GM21529 (cell line): ENCODE measurements around the gene SLC36A2.
"Not testable (repeated sequence)": the region's sequence is repeated elsewhere in the genome, so short reads cannot be mapped to it uniquely, and the experiment has no call there.

ENCODE experiments used
- ATAC-seq: cut with Tn5 transposase; IDR thresholded peaks from one replicate; pipeline ENCODE4 v1.9.1; 2021; ENCODE audit not compliant: unreplicated experiment

The SLC36A2 gene

GRCh38 chr5:151327585-151327984 lies 19.8 kb downstream of the SLC36A2 start:
- ATAC-seq: no peak

DNA sequence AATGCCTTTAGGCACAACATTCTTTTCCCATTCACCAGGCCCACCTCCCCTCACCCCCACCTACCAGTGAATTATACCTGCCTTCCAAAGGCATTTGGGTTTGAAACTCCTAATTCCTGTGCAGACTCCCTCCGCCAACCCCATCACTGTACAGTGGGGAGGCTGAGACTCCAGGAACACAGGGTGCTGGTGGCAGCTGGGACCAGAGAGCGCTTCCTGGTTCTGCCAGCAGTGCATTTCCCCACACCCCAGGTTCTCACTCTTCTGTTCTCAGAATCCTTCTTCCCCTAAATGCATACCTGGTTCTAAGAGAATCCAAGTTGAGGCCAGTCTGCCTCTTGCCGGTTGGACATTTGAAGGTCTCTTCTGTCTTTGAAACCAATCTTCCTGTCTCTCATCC lies 21.1 kb downstream of the SLC36A2 start:
- no peak for ATAC-seq

DNA sequence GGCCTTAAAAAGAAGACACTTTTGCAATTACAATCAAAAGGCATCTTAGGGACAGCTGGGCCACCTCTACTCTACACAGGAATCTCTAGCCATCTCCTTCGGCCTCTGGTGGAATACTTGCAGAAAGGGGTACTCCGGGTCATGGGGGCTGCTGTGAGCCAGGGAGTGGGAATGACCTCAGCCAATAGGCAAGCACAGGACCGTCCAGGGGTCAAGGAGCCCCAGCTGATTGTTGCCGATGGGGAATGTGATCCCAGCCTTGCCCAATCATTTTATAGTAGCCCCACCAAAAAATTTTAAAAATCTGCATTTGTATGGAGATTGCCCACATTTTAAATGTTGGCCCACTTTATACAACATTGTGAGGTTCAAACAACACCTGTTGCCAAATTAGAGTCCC lies 26.9 kb downstream of the SLC36A2 start:
- no peak for ATAC-seq

DNA sequence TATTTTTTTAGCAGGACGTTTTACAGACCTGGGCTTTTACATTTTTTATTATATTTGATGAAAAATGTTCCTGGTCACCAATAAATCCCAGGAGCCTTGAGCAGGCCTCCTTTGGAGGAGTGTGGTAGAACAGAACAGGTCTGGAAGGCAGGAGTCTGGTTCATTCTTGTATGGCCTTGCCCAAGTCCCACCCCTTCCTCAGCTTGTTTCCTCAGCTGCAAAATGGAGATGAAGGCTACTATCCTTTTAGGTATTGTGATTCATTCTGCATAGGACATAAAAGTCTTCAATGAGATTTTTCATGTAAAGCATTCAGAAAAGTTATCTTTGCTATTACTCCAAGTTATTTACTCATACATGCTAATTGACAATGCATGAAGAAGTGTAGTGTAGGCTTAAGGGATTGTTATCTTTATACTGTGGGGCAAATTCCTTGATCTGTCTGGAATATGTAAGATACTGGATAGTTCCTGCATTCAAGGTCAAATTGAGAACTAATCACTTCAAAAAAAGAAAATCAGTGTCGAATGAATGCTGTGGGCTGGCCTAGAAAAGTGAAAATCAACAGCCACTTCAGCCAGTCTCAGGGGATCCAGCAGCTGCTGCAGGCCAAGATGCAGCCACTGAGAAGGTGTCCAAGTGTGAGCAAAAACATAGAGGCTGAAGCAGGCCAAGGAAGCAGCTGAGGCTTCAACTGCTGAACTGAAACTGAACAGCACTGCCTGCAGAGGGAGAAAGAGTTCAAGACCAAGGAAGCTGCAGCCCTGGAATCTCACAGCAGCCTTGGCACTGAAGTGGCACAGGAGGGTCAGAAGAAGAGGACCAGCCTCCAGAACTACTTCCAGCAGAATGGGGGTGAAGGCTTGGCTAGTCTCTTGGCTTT lies 28.3 kb downstream of the SLC36A2 start:
- ATAC-seq: peak; percentile 82

DNA sequence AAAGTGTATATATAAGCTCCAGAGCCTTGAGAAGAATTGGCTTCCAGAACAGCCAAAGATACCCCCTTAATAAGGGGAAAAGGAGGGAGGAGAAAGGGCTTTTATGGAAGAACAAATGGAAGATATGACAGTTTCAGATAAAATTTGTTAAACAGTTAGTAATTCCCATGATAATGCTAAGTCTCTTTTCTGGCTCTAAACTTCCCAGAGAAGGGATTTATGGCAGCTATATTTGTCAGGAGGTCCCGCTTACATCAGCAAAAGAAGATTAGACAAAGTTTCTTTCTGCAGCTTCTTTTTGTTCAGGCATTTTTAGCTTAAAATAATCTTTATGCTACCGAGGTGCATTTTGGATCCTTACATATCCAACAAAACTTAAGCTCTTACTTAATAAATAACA lies 29.5 kb downstream of the SLC36A2 start:
- no peak for ATAC-seq

- peak; percentile 78 for ATAC-seq
Measured at GRCh38 chr5:151315998-151316597, 31.3 kb downstream of the SLC36A2 start.

DNA sequence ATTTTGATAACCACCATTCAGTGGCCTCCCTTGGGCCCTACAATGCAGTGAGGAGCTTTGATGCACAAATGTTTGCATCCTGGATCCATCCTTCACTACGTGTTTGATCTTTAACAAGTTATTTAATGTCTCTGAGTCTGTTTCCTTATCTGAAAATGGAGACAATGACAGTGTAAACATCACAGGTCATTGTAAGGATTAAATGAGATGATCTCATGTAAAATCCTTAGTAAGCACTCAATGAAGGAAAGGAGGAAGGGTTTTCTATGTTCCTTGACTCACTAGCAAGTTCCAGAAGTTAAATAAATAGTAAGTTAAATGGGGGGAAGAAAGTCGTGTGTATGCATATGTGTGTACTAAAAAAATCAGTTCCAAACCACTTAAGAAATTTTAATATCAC lies 34.0 kb downstream of the SLC36A2 start:
- no peak for ATAC-seq

- ATAC-seq: no peak
Measured at GRCh38 chr5:151312756-151313324, 34.5 kb downstream of the SLC36A2 start.

GRCh38 chr5:151310932-151311331 lies 36.4 kb downstream of the SLC36A2 start:
- ATAC-seq: no peak

DNA sequence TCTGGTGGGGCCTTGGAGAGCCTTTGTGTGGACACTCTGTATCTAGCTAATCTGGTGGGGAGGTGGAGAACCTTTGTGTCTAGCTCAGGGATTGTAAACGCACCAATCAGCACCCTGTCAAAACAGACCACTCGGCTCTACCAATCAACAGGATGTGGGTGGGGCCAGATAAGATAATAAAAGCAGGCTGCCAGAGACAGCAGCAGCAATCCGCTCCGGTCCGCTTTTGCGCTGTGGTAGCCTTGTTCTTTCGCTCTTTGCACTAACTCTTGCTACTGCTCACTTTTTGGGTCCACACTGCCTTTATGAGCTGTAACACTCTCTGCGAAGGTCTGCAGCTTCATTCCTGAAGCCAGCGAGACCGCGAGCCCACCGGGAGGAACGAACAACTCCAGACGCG lies 37.5 kb downstream of the SLC36A2 start:
- ATAC-seq: not testable (repeated sequence)

DNA sequence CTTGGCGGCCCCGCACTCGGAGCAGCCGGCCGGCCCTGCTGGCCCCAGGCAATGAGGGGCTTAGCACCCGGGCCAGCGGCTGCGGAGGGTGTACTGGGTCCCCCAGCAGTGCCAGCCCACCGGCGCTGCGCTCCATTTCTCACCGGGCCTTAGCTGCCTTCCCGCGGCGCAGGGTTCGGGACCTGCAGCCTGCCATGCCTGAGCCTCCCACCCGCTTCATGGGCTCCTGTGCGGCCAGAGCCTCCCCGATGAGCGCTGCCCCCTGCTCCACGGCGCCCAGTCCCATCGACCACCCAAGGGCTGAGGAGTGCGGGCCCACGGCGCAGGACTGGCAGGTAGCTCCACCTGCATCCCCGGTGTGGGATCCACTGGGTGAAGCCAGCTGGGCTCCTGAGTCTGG lies 38.1 kb downstream of the SLC36A2 start:
- not testable (repeated sequence) for ATAC-seq

GRCh38 chr5:151303666-151304065 lies 43.7 kb downstream of the SLC36A2 start, which contains the start of gene SLC36A3:
SLC36A3 (minus strand) TSS chr5:151303766; CDS start chr5:151303354, 412 bp downstream.
- no peak for ATAC-seq

- no peak for ATAC-seq
Measured at GRCh38 chr5:151298063-151298855, 49.1 kb downstream of the SLC36A2 start.

- ATAC-seq: no peak
Measured at GRCh38 chr5:151296974-151297373, 50.4 kb downstream of the SLC36A2 start.

GRCh38 chr5:151296478-151296830 lies 50.9 kb downstream of the SLC36A2 start:
- no peak for ATAC-seq

DNA sequence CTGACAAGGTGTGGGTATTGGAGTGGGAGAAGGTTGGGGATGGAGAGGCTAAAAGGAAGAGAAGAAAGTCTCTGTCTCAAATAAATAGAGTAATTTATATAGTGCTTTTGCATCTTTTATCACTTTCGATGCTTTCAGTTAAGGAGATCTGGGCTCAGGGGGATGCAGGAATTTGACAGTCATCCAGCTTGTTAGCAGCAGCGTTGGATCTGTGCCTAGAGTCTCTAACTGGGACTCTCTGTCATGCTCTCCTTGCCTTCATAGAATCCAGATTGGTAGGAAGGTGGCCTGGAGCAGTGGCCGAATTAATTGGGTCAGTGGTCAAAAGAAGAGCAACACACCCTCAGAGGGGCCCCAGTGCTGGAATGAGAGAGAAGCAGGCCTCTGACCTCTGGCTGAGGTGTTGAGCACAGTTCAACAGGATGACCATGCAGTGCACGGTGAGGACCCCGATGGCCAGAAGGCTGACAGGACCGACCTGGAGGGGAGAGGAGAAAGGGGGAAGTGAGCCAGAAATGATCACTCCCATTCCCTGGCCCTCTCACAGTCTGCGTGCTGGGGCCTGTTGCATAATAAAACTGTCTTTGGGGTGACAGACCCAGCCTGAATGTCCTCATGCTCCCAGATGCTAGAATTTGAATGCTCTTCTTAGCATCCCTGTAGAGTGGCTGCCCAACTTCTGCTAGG lies 51.4 kb downstream of the SLC36A2 start:
- ATAC-seq: no peak

GRCh38 chr5:151295138-151295537 lies 52.2 kb downstream of the SLC36A2 start:
- ATAC-seq: no peak

DNA sequence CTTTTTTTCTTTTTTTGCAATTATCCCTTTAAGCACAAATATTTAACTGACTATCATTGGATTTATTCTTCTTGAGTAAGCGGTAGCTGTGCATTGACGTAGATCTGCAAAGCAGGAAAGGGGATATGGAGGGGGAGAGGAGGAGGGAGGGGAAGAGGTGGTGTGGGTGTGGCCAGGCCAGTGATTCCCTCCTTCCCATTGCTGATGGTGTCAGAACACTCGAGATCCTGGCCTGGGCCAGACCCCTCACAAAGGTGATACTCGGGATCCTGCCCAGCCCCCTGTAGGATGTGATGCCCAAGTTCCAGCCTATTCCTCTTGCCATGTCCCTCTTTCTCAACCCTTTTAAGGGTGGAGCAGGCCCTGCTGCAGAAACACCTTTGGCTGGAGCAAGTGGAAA lies 53.7 kb downstream of the SLC36A2 start:
- ATAC-seq: no peak

GRCh38 chr5:151288180-151288579 lies 59.2 kb downstream of the SLC36A2 start:
- ATAC-seq: peak; percentile 73

- no peak for ATAC-seq
Measured at GRCh38 chr5:151286246-151286645, 61.1 kb downstream of the SLC36A2 start.

DNA sequence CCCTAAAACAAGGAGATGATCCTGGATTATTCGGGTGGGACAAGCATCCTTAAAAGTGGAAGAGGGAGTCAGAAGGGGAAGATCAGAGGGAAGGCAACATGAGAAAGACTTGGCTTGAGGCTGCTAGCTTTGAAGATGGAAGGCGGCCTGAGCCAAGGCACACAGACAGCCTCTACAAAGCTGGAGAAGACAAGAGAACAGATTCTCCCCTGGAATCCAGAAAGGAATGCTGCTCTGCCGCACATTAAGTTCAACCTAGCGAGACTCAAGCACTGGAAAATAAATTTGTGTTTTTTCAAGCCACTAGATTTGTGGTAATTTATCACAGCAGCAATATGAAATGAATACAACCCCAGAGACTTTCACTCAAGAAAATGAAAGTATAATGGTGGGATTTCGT lies 61.7 kb downstream of the SLC36A2 start:
- ATAC-seq: no peak
